Activated T-cell treated with anti-CD3 and anti-CD28 coated beads for 24 hours (primary cell): ENCODE data around the gene UPF3A.
A peak's percentile ranks its signal among the peaks of the same experiment; 100 is the strongest.
"Not testable (repeated sequence)": the region's sequence is repeated elsewhere in the genome, so short reads cannot be mapped to it uniquely, and the experiment has no call there.

Source experiments
- DNase-seq: peaks from one replicate; pipeline ENCODE4 v3.0.0-alpha.2; 2020; ENCODE audit warnings: low read depth

UPF3A gene

DNA sequence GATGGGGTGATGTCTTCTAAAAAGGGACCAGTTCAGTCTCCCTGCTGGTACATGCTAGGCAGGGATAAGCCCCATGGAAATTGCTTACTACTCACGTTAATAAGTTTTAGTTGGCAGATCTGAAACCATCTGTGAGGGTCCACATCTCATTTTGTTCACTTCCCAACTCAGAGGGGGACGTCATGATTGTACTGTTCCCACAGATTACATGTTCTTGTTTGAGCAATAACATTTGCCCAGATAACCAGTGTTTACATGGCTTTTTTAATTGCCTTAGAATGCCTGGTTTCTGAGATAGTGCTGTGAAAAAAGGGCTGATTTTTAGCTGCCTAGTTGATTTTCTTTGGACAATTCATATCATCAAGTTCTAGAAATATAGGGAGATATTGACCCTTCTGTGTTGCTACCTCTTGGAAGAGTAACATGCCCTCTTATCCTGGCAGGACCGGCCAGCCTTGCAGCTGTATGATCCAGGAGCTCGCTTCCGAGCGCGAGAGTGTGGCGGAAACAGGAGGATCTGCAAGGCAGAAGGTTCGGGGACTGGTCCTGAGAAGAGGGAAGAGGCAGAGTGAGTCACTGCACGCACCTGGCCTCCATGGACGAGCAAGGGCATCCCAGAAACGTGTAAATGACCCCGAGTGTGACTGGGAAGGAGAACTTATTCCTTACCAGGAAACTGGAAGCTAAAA is 23.1 kb downstream of the UPF3A start:
- DNase-seq = no peak

DNA sequence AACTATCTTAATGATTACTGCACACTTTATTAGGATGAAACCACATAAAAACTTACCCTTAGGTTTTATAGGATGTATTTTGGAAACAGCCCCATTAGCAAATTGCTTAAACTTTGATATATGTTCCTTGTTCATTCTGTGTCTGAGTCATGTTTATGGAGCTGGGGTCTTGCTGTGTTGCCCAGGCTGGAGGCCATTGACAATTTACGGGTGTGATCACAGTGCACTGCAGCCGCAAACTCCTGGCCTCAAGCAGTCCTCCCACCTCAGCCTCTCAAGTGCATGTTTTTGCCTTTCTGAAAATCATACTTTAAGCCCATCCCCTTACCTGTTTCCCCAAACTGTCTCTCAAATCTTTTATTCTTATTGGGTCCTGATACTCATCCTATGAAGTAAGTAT is 27.7 kb downstream of the UPF3A start:
- no peak for DNase-seq

DNA sequence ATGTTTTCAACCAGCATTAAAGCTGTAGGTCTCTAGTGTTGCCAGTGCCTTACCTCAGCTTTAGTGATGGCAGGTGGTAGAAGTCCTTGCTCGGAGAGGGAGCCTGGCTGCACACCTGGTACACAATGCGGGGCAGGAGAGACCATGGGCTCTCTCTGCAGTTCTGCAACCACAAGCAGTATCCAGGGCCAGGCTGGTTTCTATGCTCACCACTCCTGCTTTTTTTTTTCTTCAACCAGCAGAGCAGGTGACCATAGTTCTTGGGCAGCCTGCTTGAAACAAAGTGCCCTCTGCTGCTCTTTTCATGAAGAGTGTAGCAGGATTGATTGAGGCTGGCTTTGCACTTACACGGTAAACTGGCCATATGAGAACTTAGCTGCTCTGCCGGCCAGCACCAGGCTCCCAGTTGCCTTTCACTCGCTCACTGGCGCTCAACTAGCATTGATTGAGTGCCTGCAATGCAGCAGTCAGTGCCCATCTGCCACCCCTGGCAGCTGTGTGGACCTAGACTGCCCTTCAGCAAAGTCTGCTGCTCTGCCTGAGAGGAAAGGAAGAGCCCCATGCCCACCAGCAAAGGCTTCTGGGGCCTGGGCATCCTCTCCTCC is 28.5 kb downstream of the UPF3A start:
- DNase-seq = no peak

DNA sequence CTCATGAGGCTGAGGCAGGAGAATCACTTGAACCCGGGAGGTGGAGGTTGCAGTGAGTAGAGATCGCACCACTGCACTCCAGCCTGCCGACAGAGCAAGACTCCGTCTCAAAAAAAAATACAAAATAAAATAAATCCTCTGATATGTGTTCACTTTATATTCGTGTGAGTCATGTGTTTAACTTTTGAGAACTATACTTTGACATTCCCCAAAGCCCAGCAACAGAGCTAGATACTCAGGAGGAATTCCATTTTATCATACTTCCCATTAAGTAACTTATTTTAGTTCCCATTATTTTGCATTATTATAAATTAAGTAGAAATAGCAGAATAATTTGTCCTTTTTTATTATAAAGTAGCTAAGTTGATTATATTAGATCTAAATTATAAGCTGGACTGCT is 29.6 kb downstream of the UPF3A start:
- DNase-seq = no peak

DNA sequence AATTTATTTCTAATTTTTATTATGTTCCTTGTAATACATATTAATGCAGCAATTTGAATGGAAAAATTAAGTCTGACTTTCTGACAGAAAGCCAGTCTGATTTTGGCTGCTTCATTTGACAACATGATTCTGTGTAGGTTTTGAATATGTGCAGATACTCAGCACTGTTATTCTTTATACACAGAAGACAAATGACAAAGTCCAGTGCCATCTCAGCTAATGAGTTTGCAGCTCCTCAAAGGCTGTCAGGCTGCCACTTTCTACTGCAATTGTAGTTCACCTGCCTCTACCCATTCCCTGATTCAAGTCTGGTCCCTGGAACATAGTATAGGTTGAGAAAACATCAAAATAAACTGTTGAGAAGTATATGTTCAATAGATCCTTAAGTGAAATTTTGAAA is 30.0 kb downstream of the UPF3A start:
- no peak for DNase-seq

DNA sequence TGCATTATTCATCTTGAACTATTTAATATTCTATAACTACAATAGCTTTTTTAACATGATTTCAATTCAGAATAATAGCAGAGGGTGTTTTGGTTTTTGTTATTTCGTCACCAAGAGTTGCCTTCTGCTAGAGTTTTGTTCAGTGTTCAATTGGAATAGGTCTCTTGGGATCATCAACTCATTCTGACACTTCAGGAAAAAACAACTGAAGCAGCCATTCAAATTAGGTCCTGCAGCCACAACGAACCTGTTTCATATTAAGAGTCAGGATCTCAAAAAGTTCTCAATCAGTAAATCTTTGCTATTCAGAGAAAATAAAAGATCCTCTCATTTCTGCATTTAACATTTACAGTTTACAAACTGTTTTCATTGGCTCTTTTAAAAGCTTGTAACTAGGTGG is 30.5 kb downstream of the UPF3A start:
- DNase-seq = no peak

DNA sequence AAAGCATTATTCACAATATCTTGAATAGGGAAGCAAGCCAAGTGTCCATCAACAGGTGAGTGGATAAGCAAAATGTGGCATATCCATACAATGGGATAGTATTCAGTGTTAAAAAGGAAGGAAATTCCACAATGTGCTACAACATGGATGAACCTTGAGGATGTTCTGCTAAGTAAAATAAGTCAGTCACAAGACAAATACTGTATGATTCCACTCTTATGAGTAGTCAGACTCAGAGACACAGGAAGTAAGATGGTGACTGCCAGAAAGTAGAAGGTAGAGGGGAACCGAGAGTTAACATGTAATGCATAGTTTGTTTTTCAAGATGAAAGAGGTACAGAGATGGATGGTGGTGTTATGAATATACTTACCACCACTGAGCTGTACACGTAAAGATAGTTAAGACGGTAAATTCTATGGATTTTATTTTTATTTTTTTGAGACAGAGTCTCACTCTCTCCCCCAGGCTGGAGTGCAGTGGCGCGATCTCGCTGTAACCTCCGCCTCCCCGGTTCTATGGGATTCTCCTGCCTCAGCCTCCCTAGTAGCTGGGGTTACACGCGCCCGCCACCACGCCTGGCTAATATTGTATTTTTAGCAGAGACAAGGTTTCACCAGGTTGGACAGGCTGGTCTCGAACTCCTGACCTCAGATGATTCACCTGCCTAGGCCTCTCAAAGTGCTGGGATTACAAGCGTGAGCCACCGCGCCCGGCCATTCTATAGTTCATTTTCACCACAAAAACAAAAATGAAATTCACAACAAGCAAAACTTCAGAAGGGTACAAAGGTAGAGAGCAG is 31.9 kb downstream of the UPF3A start:
- DNase-seq = peak; percentile 12

DNA sequence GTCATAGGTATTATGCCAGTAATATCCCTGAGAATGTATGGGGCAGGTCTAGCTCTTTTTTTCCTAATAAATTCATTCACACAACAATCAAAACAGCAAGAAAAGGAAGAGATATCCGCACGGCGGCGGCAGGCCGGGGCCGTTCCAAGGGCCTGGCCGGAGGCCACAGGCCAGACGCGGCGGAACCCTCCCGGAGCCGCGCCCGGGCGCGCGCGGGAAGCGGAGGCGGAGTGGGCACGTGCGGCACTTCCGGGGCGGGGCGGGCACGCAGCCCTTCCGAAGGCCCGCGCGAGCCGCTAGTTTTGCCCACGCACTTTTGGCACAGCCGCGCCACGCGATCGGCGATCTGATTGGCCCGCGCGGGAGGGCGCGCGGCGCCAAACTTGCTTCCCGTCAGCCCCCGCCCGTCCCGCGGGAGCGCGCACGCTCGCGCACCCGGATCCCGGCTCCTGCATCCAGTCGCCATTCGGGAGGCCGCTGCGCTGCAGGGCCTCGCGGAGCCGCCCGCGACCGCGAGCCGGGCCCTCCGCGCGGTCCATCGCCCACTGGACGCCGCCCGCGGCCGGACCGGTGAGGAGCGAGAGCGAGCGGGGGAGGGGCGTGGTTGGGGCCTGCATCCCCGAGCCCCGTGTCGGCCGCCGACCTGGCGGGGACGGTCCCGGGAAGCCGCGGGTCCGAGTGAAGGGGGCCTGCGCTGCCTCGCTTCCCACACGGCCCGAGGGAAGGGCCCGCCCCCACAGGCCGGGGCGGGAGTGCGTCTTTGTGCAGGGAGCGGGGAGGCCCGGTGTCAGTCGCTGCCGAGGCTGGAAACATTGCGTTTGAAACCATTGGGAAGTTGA is 32.9 kb downstream of the UPF3A start, which contains the start of gene CHAMP1:
Gene CHAMP1, plus strand, starts transcription at position 430 of the 839 bp plus-strand sequence. CDS start 9,340 bp downstream, outside the sequence.
- DNase-seq = peak; percentile 92

DNA sequence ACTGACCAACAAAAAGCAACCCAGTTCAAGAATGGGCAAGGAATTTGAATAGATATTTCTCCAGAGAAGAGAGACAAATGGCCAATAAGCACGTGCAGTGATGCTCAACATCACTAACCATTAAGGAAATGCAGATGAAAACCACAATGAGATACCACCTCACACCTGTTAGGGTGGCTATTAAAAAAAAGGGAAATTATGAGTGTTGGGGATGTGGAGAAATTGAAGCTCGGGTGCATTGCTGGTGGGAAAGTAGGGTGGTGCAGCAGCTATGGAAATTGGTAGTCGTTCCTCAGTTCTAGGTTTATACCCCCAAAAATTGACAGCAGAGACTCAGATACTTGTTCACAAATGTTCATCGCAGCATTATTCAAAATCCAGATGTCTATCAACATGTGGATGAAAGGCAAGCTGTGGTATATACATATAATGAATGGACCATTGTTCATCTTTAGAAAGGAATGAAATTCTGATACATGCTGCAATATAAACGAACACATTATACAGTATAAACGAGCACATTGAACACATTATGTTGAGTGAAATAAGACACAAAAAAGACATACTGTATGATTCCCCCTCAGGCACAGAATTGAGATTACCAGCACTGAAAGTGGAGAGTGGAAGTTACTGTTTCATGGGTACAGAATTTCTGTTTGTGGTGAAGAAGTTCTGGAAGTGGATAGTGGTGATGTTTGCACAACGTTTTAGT is 33.8 kb downstream of the UPF3A start:
- no peak for DNase-seq

DNA sequence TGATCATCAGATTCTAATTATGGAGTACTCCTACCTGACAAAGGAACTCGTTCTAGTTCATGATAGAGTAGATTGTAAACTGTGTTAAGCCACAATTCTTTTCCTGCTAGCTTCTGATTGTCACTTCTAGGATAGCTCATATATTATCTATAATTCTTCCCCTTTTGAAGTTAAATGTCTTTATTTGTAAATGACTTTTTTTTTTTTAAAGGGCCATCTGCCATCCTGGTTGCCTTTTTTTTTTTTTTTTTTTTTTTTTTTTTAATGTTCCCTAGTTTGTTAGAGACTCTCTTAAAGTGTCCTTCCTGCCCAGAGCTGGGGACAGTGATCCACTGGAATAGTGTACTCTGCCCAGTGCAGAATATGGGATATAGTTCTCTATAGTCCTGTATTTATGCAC is 37.2 kb downstream of the UPF3A start:
- DNase-seq = no peak

DNA sequence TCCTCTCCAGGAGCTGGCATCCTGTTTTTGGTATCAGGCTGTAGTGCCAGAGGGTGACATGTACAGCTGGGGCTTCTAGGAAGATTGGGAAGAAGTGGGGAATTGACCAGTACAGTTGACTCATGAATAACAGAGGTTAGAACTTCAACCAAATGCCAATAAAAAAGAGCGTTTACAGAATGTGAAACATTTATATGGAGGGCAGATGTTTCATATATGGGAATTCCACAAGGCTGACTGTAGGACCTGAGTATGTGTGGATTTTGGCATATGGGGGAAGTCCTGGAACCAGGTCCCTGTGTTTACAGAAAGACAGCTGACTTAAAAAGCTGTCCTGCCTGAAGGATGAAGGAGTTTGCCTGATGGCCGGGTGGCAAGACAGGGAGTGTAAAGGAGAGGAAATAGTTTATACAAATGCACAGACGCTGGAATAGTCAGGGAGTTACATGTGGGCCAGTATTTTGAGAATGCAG is 38.1 kb downstream of the UPF3A start:
- no peak for DNase-seq

DNA sequence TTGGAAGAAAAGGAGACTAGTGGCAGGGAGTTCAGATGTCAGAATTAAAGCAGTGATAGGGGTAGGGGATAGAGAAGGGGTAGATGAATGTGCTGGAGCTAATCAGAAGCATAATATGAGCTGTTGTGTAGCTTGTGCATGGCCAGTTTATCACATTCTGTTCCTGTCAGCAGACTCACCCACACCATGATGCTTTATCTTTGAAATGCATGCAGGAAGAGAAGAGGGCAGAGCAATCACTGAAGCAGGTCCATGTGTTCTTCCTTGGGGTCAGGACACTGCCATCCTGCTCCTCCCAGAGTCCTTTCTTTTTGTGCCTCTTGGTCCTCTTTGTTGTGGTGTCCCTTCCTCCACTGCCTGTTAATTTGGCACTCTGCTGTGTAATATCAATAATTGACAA is 38.7 kb downstream of the UPF3A start:
- DNase-seq = no peak

DNA sequence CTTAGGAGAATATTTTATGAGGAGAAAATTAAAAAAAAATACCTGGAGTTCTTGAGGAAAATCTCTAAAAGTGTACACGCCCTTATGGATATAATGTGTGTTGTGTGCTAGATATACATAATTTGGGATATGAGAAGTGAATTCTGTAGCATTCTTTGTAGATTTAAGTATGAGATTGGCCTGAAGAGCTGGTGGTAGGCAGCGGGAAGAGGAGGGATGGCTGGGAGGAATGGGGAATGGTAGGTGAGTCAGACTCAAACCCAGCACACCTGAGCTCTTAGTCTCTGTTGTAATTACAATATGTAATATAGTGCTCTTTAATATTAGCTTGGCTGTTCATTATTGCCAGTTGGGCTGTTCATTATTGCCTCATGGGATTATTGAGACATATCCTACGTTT is 39.9 kb downstream of the UPF3A start:
- no peak for DNase-seq

DNA sequence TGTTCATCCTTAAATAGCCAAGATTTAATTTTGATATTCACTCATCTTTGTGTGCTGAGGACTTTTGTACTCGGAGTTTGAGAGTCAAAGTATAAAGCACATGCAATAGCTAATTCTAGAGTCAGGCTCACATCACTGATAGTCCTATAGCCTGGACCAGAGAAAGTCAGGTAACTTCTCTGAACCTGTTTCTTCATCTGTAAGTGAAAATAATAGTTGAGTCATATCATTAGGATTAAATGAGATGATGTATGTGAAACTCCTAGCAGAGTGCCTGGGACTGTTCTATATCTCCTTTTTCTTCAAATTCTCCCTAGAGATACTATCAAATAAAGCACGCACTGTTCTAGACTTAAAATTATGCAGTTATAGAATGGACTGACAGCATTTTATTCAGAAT is 41.9 kb downstream of the UPF3A start:
- no peak for DNase-seq

DNA sequence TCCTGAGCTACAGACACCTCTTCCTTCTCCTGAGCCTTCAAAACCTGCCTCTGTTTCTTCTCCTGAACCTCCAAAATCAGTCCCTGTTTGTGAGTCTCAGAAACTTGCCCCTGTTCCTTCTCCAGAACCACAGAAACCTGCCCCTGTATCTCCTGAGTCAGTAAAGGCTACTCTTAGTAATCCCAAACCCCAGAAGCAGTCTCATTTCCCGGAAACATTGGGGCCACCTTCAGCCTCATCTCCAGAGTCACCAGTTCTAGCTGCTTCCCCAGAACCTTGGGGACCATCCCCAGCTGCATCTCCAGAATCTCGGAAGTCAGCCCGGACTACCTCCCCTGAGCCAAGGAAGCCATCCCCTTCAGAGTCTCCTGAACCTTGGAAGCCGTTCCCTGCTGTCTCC is 42.9 kb downstream of the UPF3A start:
- DNase-seq = no peak

DNA sequence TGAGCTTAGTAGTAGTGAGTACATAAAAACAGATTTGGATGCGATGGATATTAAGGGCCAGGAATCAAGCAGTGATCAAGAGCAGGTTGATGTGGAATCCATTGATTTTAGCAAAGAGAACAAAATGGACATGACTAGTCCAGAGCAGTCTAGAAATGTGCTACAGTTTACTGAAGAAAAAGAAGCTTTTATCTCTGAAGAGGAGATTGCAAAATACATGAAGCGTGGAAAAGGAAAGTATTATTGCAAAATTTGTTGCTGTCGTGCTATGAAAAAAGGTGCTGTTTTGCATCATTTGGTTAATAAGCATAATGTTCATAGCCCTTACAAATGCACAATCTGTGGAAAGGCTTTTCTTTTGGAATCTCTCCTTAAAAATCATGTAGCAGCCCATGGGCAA is 44.3 kb downstream of the UPF3A start:
- no peak for DNase-seq

DNA sequence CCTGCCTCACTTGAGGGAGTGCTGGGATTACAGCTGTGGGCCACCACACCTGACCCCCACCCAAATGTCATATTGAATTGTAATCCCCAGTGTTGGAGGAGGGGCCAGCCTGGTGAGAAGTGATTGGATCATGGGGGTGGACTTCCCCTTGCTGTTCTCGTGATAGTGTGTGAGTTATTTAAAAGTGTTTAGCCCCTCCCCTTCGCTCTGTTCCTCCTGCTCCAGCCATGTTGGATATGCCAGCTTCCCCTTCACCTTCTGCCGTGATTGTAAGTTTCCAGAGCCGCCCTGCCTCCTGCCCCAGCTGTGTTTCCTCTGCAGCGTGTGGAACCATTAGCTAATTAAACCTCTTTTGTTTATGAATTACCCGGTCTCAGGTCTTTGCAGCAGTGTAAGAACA is 46.6 kb downstream of the UPF3A start:
- no peak for DNase-seq

DNA sequence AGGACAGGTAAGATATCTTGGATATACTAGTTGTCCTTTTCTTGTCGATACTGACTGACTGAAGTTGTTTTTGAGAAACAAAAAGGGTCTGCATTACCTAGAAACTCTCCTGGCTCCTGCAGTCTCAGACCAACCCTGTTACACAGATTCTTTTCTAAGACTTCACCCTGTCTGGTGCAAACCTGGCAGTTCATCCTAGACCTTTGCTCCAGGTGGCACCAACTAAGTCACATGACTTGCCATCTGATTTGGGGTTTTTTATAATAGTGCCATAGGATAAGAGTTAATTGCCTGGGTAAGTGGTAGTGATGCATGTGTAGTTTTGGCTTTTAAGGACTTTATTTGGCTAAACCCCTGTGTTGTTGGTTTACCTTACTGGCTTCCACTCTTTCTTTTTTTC is 47.2 kb downstream of the UPF3A start:
- no peak for DNase-seq

DNA sequence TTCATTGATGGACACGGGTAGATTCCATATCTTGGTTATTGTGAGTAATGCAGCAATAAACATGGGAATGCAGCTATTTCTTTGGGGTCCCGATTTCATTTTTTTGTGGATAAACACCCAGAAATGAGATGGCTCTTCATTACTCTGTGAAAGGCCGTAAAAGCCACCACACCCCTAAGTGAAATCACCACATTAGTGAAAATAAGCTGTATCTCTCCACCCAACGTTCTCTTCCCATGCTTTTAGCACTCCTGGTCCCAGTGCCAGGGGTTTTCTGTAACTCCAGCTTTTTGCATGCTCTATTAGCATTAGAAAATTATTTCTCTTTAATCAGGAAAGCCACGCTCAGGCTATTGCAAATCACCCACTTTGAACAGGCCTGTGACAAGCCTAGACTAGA is 48.7 kb downstream of the UPF3A start:
- DNase-seq = no peak

DNA sequence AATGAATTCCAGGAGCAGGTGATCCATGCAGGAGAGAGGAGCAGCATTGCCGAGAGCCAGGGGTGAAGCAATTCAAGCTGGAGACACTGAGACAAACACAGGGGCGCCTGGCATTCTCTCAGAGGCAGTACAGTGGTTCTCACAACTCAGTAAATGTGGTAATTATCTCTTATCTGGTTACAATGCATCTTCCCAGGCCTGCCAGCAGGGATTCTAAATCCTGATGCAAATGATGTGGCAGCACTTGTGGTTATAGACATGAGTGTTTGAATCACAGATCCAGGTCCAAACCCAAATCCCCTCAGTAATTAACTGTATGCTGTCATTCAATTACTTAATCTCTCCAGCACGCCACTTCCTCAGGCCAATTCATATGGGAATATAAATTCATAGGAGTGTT is 52.5 kb downstream of the UPF3A start:
- not testable (repeated sequence) for DNase-seq

DNA sequence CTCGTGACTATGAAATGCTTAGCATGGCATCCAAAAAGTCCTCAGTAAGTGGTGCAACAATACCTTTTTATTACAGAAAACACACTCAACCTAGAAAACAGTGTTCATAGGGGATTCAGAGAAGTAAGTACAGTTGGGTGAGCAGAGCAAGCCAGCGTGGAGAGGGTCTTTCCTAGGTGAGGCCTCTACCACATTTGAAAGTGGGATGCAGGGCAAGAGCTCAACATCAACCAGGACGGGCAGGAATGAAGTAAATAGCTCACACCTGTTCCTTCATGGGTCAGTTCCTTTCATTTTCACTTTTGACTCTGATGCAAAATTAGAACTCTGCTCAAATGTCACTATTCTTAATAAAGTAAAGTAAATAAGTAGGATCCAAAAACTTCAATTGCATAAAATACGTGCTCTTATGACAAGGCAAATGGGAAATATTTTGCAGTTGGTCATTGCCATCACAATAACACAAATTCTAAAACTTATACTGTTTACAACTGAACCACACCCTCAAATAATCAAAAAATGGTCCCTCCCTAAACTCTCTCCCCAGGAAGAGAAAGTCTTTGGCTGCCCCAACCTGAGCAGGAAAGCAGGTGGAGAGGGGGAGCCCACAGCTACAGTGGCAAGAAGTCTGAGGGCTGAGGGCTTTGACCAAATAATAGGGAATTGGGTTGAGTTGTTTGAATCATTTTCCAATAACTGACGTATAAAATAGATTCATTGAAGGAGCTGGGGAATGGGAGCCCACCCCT is 53.1 kb downstream of the UPF3A start:
- no peak for DNase-seq
